Left ventricle myocardium inferior (tissue), 1 donor: ENCODE measurements around the gene LUC7L3. TPM values are rescaled to one million over a fixed set of nuclear protein-coding genes. Genes with fewer than 3 reads are reported as not detected.
A peak's percentile ranks its signal among the peaks of the same experiment; 100 is the strongest.

Experiments
- DNase-seq: peaks from one replicate; pipeline ENCODE4 v3.0.0-alpha.2; 2020
- H3K27ac ChIP-seq: fragments of 200-600 bp; replicated peaks from 2 replicates; pipeline ENCODE4 v1.8.0; 2021
- H3K27me3 ChIP-seq: fragments of 200-600 bp; 2 replicates; pipeline ENCODE4 v1.8.0; 2021; ENCODE audit warnings: low read depth
- H3K36me3 ChIP-seq: fragments of 200-600 bp; 2 replicates; pipeline ENCODE4 v1.8.0; 2021
- H3K4me1 ChIP-seq: fragments of 200-600 bp; 2 replicates; pipeline ENCODE4 v1.8.0; 2021
- H3K4me3 ChIP-seq: fragments of 200-600 bp; 2 replicates; pipeline ENCODE4 v1.8.0; 2021; ENCODE audit warnings: mild to moderate bottlenecking, moderate library complexity
- H3K9me3 ChIP-seq: fragments of 200-600 bp; replicated peaks from 2 replicates; pipeline ENCODE4 v1.8.0; 2021
- CTCF ChIP-seq: fragments of 200-600 bp; IDR thresholded peaks from 2 replicates; pipeline ENCODE4 v1.8.0; 2021; ENCODE audit warnings: antibody characterized with exemption, mild to moderate bottlenecking, borderline replicate concordance
- intact Hi-C: fragments of 100-400 bp; cut with micrococcal nuclease; formaldehyde crosslinking; loops from one replicate; pipeline ENCODE4 v1.11.0; 2022
- total RNA-seq: library from RNA; stranded (reverse); fragmentation: NEBNext Ultra II Directional; extraction: Animal tissue kit (Norgen Biotek cat#: 25700); gene quantifications from one replicate; pipeline ENCODE4 v1.2.1, GENCODE V29; 2021
- donor health status: DM: no; HTN: yes; CAD: no; lungs with severe emphysema.

The LUC7L3 gene
- total RNA-seq, 1 donor from 2014 or later, result 64.4 TPM

GRCh38 chr17:50681263-50682200, 37.9 kb upstream of the LUC7L3 start:
- peak; percentile 70 for TF ChIP-seq CTCF
- Histone ChIP-seq H3K4me1 (peaks cover 7% of the 10 kb centered on the region), H3K27me3 (no peaks in the 10 kb centered on the region), H3K4me3 (no peak overlapping the region), H3K36me3 (no peaks in the 10 kb centered on the region), H3K9me3 (no peaks in the 10 kb centered on the region), H3K27ac (no peak overlapping the region)
- DNase-seq, result no peak
- intact Hi-C loops, result loop anchor here (5.0 kb wide), 1 partner anchor 49 kb away; the partner anchor contains the start of gene ABCC3

GRCh38 chr17:50682441-50682840, 37.0 kb upstream of the LUC7L3 start:
- DNase-seq, result no peak
- Histone ChIP-seq H3K27ac (no peak overlapping the region), H3K9me3 (no peaks in the 10 kb centered on the region), H3K36me3 (no peaks in the 10 kb centered on the region), H3K4me1 (peaks cover 16% of the 10 kb centered on the region), H3K4me3 (no peak overlapping the region), H3K27me3 (no peaks in the 10 kb centered on the region)
- TF ChIP-seq CTCF, result no peak
- intact Hi-C loops, result loop anchor here (5.0 kb wide), 1 partner anchor 50 kb away; the partner anchor contains the start of gene ABCC3

- Histone ChIP-seq H3K27me3 (no peaks in the 10 kb centered on the region), H3K27ac (no peak overlapping the region), H3K4me1 (peaks cover 17% of the 10 kb centered on the region), H3K9me3 (no peaks in the 10 kb centered on the region), H3K4me3 (no peak overlapping the region), H3K36me3 (no peaks in the 10 kb centered on the region)
- DNase-seq, result no peak
- intact Hi-C loops, result loop anchor here (5.0 kb wide), 1 partner anchor 51 kb away; the partner anchor contains the start of gene ABCC3
- TF ChIP-seq CTCF, result no peak
Observed at GRCh38 chr17:50682938-50683337, 36.5 kb upstream of the LUC7L3 start.

- Histone ChIP-seq H3K27me3 (no peaks in the 10 kb centered on the region), H3K4me1 (peaks cover 17% of the 10 kb centered on the region), H3K4me3 (no peak overlapping the region), H3K9me3 (no peaks in the 10 kb centered on the region), H3K27ac (no peak overlapping the region), H3K36me3 (no peaks in the 10 kb centered on the region)
- no peak for TF ChIP-seq CTCF
- intact Hi-C loops, result loop anchor here (5.0 kb wide), 1 partner anchor 51 kb away; the partner anchor contains the start of gene ABCC3
- DNase-seq, result no peak
Observed at GRCh38 chr17:50683434-50684287, 35.7 kb upstream of the LUC7L3 start.

GRCh38 chr17:50684288-50684611, 35.2 kb upstream of the LUC7L3 start:
- Histone ChIP-seq H3K36me3 (no peaks in the 10 kb centered on the region), H3K27me3 (no peaks in the 10 kb centered on the region), H3K27ac (no peak overlapping the region), H3K9me3 (no peaks in the 10 kb centered on the region), H3K4me1 (peaks cover 17% of the 10 kb centered on the region), H3K4me3 (no peak overlapping the region)
- DNase-seq, result no peak
- intact Hi-C loops, result loop anchor here (5.0 kb wide), 1 partner anchor 52 kb away; the partner anchor contains the start of gene ABCC3
- TF ChIP-seq CTCF, result no peak
